DMS 273 (cell line): ENCODE data around the gene PKN1.
"Not testable (repeated sequence)": the region's sequence is repeated elsewhere in the genome, so short reads cannot be mapped to it uniquely, and the experiment has no call there.

Source experiments
- DNase-seq: peaks from one replicate; lab custom pipeline; 2025; ENCODE audit not compliant: unreplicated experiment; lab: John Stamatoyannopoulos, UW

PKN1 gene

GRCh38 chr19:14479975-14480699, 47.0 kb downstream of the PKN1 start:
- peak; percentile 75 for DNase-seq

- no peak for DNase-seq
Observed at GRCh38 chr19:14480700-14481079, 47.6 kb downstream of the PKN1 start.

DNA sequence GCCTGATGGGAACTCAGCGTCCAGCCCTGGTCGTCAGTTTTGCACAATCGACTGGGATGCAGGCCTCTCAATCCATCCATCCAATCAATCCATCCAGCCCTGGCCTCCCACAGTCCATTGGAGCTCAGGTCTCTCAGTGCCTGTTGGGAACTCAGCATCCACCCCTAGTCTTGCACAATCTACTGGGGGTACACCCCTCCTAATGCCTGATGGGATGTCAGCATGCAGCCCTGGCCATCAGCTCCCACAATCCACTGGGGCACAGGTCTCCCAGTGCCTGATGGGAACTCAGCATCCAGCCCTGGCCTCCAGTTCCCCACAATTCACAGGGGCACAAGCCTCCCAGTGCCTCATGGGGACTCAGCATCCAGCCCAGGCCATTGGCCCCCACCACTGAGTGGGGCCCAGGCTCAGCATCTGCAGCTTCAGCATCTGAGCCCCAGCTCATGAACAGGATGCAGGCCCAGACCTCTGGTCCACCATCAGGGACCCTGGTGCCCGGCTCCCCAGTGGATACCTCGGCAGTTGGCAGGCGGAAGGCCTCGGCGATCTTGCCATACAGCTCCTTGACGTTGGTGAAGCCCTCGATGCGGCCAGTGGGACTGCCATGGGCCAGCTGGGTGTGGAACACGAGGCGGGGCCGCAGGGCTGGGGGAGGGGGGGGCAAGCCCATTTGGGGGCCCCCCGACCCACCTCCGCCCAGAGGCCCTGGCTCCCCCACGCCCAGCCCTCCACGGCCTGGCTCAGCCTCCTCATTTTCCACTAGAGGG, 49.3 kb downstream of the PKN1 start:
- DNase-seq: no peak

DNA sequence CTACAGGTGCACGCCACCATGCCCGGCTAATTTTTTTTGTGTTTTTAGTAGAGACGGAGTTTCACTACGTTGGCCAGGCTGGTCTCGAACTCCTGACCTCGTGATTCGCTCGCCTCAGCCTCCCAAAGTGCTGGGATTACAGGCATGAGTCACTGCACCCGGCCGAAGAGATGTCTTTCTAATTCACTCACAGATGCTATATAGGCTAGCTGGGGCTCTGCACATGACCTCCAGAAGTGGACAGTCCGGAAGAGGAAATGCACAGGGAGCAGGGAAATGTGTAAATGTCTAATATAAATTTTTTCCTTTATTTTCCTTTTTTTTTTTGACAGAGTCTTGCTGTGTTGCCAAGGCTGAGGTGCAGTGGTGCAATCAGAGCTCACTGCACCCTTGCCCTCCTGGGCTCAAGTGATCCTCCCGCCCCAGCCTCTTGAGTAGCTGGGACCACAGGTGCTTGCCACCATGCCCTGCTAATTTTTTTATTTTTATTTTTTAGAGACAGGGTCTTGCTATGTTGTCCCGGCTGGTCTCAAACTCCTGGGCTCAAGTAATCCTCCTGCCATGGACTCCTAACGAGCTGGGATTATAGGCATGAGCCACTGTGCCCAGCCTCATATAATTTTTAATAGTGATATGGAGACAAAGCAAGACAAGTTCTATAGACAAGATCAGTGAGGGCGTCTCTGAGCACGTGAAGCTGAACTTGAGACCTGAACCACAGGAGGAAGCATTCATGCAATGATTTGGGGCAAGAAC, 54.4 kb downstream of the PKN1 start:
- no peak for DNase-seq

GRCh38 chr19:14492756-14493337, 59.7 kb downstream of the PKN1 start:
- peak; percentile 83 for DNase-seq

DNA sequence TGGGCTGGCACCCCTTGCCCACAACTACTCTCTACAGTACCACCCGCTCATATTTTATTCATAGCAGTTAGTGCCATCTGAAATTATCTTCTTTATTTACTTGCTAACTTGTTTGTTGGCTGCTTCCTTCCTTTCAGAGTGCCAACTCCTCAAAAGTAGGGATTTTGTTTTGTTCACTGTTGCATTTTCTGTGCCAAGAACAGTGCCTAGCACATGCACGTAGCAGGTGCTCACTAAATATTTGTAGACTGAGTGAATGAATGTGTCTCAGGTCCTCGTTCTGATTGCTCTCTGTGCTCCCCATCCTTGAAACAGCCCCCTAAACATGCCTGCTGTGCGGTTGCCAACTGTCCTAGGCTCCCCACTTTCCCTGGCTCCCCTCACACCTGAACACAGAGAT, 61.3 kb downstream of the PKN1 start:
- no peak for DNase-seq

DNA sequence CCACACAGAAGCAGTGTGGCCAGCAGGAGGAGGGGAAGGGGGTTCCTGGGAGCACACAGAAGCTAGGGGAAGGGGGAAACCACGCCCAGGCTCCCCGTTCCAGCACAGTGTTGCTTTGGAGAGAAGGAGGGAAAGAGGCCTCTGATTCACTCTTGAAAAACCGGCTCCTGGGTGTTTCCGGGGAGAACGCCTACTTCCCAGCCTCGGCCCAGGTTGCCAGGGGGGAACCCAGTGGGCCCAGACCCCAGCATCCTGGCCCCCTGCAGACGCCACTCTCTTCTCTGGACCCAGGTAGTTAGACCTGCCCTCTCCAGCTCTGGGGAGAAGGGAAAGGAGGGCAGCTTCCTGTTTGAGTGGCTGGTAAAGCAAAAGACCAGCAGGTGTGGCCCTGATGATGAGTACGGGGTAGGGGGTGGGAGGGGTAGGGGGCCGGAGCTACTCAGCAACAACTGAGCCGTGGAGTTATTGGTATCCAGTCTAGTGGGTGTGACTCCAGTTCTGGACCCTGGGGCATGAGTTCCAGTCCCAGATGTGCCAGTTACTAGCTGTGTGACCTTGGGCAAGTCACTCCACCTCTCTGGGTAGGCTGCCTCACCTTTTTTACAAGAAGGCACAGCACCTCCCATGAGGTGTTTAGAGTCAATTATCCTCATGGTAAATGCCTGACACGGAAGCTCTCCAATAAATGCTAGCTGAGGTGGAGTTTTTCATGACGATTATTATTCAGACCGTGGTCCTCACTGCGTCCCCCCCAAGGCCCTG, 62.0 kb downstream of the PKN1 start:
- DNase-seq: no peak

- DNase-seq: no peak
Observed at GRCh38 chr19:14495672-14496028, 62.5 kb downstream of the PKN1 start.

DNA sequence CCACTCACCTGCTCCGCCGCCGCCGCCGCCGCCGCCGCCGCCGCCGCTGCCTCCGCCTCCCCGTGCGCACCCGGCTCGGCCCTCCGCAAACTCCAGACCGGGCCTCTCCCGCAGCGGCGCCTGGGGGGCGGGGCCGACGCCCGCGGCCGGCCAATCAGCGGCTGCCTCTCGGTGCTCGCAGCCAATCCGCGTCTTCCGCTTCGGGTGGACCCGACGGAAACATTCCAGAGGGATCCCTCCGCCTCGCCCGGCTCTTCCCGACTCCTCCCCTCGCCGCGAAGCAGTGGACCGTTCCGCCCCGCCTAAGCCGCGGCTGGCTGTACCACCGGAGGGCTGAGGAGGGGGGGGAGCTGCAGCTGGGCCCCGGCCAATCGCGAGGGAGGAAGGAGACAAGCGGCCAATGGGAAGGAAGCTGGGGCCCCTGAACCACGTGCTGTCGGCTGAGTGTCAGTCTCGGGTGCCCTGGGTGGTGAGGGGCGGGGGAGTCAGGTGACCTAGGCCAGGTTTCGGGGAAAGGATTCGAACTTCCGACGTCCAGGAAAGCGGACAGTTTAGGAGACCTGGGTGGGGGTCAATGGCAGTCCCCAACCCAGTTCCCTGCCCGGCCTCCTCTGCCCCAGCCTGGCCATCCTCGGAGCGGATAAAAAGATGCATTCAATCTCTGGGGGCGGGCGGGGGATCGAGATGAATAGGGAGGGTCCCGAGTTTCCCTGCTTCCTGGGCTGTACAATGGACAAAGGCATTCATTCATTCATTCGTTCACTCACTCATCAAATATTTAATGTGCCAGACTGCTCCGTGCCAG, 63.1 kb downstream of the PKN1 start, which contains the start of gene GIPC1:
TSS of gene GIPC1 (minus strand) at position 99 of the 805 bp plus-strand sequence. CDS start 13,151 bp downstream, outside the sequence.
- peak; percentile 99 for DNase-seq

GRCh38 chr19:14496834-14497227, 63.7 kb downstream of the PKN1 start:
- DNase-seq: no peak

- peak; percentile 47 for DNase-seq
Observed at GRCh38 chr19:14497228-14497921, 64.3 kb downstream of the PKN1 start.

DNA sequence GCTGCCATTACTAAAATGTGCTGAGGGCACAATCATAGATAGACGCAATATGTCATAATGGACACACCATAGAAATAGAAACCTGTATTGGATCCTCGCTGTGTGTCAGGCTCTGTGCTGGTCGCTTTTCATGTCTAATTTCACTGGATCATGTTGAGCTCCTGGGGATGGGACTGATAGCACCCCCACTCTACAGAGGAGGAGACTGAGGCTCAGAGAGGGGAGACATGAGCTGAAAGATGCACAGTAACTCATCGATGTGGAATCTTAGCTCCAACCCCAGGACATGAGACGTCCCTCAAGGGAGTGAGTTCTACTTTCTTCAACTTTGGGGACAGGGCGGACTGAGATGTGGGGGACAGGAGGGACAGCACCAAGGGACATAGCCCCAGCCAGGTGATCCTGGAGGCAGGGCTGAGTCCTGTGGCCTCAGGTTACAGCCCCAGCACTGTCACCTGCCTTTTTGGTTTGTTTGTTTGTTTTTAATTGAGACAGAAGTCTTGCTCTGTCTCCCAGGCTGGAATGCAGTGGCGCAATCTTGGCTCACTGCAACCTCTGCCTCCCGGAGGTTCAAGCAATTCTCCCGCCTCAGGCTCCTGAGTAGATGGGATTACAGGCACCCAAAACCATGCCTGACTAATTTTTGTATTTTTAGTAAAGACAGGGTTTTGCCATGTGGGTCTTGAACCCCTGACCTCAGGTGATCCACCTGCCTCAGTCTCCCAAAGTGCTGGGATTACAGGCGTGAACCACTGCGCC, 69.4 kb downstream of the PKN1 start:
- DNase-seq: no peak

GRCh38 chr19:14503285-14503684, 70.2 kb downstream of the PKN1 start:
- no peak for DNase-seq

DNA sequence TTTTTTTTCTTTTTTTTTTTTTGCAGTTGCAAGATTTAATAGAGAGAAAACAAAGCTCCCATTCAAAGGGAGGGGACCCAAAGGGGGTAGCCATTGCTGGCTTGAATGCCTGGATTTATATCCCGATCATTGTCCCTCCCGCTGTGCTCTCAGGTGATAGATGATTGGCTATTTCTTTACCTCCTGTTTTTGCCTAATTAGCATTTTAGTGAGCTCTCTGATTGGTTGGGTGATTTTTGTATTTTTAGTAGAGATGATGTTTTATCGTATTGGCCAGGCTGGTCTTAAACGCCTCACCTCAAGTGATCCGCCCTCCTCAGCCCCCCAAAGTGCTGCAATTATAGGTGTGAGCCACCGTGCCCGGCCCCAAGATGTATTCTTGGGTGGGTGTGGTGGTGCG, 71.5 kb downstream of the PKN1 start:
- DNase-seq: not testable (repeated sequence)

- DNase-seq: peak; percentile 77
Observed at GRCh38 chr19:14505488-14506239, 72.6 kb downstream of the PKN1 start.

DNA sequence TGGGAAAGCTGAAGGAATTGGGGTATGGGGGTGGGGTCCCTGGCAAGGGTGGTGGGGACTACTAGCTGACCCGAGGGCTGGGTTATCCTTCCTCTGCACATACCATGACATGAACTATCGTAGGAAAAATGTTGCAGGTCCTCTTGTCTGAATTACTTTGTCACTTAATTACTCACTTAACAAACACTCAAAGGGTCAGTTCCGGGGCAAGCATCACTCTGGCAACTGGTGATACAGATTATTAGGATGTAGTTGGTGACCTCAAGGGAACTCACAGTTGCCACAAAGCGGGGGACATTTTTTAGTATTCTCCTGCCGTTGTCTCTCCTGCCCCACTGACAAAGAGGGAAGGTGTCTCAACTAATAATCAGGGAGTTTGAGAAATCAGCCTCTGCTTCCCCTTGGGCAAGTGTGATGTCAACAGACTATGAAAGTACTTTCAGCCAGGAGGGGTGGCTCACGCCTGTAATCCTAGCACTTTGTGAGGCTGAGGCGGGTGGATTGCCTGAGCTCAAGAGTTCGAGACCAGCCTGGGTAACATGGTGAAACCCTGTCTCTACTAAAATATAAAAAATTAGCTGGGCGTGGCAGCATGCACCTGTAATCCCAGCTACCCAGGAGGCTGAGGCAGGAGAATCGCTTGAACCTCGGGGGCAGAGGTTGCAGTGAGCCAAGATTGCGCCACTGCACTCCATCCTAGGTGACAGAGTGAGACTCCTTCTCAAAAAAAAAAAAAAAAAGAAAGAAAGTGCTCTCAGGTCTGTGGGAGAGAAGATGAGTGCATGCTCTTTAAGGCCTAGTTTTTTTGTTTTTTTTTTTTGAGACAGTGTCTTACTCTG, 74.8 kb downstream of the PKN1 start:
- DNase-seq: no peak
